HepG2 (cell line): ENCODE results near the gene ONECUT2. TPM values are rescaled to one million over a fixed set of nuclear protein-coding genes. Genes with fewer than 3 reads are reported as not detected.
A peak's percentile ranks its signal among the peaks of the same experiment; 100 is the strongest.

Experiments
- BCL6 ChIP-seq: IDR thresholded peaks from 2 replicates; pipeline ENCODE4 v1.6.1; 2016; ENCODE audit warnings: missing genetic modification reagents, missing compliant biosample characterization
- BRD4 ChIP-seq: sonication (generic); formaldehyde crosslinking; IDR thresholded peaks from 2 replicates; pipeline ENCODE4 v1.4.0; 2020; ENCODE audit warnings: missing genetic modification reagents
- ETV5 ChIP-seq: IDR thresholded peaks from 2 replicates; pipeline ENCODE4 v1.6.1; 2018; ENCODE audit warnings: missing biosample characterization, missing genetic modification reagents, inconsistent platforms, borderline replicate concordance
- GABPB1 ChIP-seq: IDR thresholded peaks from 2 replicates; pipeline ENCODE4 v1.6.1; 2016; ENCODE audit warnings: mild to moderate bottlenecking, missing genetic modification reagents, moderate library complexity, missing compliant biosample characterization
- HDAC6 ChIP-seq: fragments of 200-600 bp; sonication (generic); IDR thresholded peaks from 2 replicates; pipeline ENCODE4 v1.7.0; 2017; ENCODE audit warnings: mild to moderate bottlenecking, antibody characterized with exemption, low read length, low read depth
- KMT2A ChIP-seq: sonication (generic); formaldehyde crosslinking; IDR thresholded peaks from 2 replicates; pipeline ENCODE4 v1.4.0; 2020; ENCODE audit warnings: missing genetic modification reagents
- MAZ ChIP-seq, 2 experiments: sonication (generic) in 1 of 2; formaldehyde crosslinking in 1 of 2; IDR thresholded peaks; 2 replicates each; pipeline versions ENCODE4 v1.5.0 to v1.6.1; 2012 to 2020; ENCODE audit warnings: low read depth in 2 of 2, mild to moderate bottlenecking in 2 of 2, borderline replicate concordance in 1 of 2, improper control_type of control experiment in 1 of 2, low read length in 1 of 2, missing genetic modification reagents in 1 of 2, moderate library complexity in 1 of 2
- MEIS2 ChIP-seq: sonication (generic); formaldehyde crosslinking; IDR thresholded peaks from 2 replicates; pipeline ENCODE4 v1.9.0; 2021; ENCODE audit warnings: mild to moderate bottlenecking, missing genetic modification reagents
- NFKB2 ChIP-seq: sonication (generic); formaldehyde crosslinking; IDR thresholded peaks from 2 replicates; pipeline ENCODE4 v1.4.0; 2020; ENCODE audit warnings: missing genetic modification reagents, borderline replicate concordance
- NFYB ChIP-seq: sonication (generic); formaldehyde crosslinking; IDR thresholded peaks from 2 replicates; pipeline ENCODE4 v1.4.0; 2020; ENCODE audit warnings: missing genetic modification reagents
- RARA ChIP-seq: IDR thresholded peaks from 2 replicates; pipeline ENCODE4 v1.6.1; 2016; ENCODE audit warnings: missing genetic modification reagents, missing compliant biosample characterization
- RXRB ChIP-seq: IDR thresholded peaks from 2 replicates; pipeline ENCODE4 v1.6.1; 2016; ENCODE audit warnings: borderline replicate concordance, missing genetic modification reagents, missing compliant biosample characterization
- SALL2 ChIP-seq: sonication (generic); formaldehyde crosslinking; IDR thresholded peaks from 2 replicates; pipeline ENCODE4 v1.8.1; 2023; ENCODE audit warnings: mild to moderate bottlenecking, missing genetic modification reagents, inconsistent platforms
- SP5 ChIP-seq: IDR thresholded peaks from 2 replicates; pipeline ENCODE4 v1.6.1; 2016; ENCODE audit warnings: low read depth, borderline replicate concordance
- SRY ChIP-seq: sonication (generic); formaldehyde crosslinking; IDR thresholded peaks from 2 replicates; pipeline ENCODE4 v1.8.0; 2022; ENCODE audit warnings: mild to moderate bottlenecking, missing genetic modification reagents
- TAF1 ChIP-seq: sonication (generic); formaldehyde crosslinking; IDR thresholded peaks from 2 replicates; pipeline ENCODE4 v1.4.0; 2020; ENCODE audit warnings: missing genetic modification reagents
- TEAD3 ChIP-seq: optimal IDR thresholded peaks from 2 replicates; pipeline ENCODE3; 2016; ENCODE audit warnings: borderline replicate concordance
- ZFY ChIP-seq: sonication (generic); formaldehyde crosslinking; IDR thresholded peaks from 2 replicates; pipeline ENCODE4 v1.4.0; 2020; ENCODE audit warnings: missing genetic modification reagents
- ZNF768 ChIP-seq: sonication (generic); formaldehyde crosslinking; IDR thresholded peaks from 2 replicates; pipeline ENCODE4 v1.4.0; 2020; ENCODE audit warnings: missing genetic modification reagents
- ZNF891 ChIP-seq: sonication (generic); formaldehyde crosslinking; IDR thresholded peaks from 2 replicates; pipeline ENCODE4 v1.5.0; 2020; ENCODE audit warnings: mild to moderate bottlenecking, missing genetic modification reagents
- polyA plus RNA-seq, 8 experiments: library from polyadenylated mRNA; depleted of rRNA in 3 of 8; stranded (reverse) in 7 of 8; unstranded in 1 of 8; fragments of >200 nt; fragmentation: Illumina TruSeq in 4 of 8; extraction: Trizol in 4 of 8; gene quantifications; 2 replicates each; pipeline versions ENCODE4 v1.2.1 to v1.2.3, GENCODE V29; 2011 to 2016; ENCODE audit warnings: low read depth in 4 of 8, missing spikeins in 1 of 8, mixed read lengths in 1 of 8; ENCODE audit not compliant: insufficient read depth in 1 of 8
- total RNA-seq, 5 experiments: library from RNA; depleted of rRNA; stranded (reverse); fragments of >200 nt; fragmentation: Illumina TruSeq; extraction: Trizol; gene quantifications; 2 replicates each; pipeline ENCODE4 v1.2.3, GENCODE V29; 2016; ENCODE audit warnings: low read depth in 1 of 5
- TF ChIP-seq, protein P1 (sequence below): sonication (generic); formaldehyde crosslinking; IDR thresholded peaks from 2 replicates; pipeline ENCODE4 v1.5.1; 2020; ENCODE audit warnings: missing genetic modification reagents, mild to moderate bottlenecking, borderline replicate concordance
- TF ChIP-seq, protein P2 (sequence below): sonication (generic); formaldehyde crosslinking; IDR thresholded peaks from 2 replicates; pipeline ENCODE4 v1.4.0; 2020; ENCODE audit warnings: missing genetic modification reagents
- TF ChIP-seq, protein P3 (sequence below): sonication (generic); formaldehyde crosslinking; IDR thresholded peaks from 2 replicates; pipeline ENCODE4 v1.8.1; 2023; ENCODE audit warnings: mild to moderate bottlenecking, moderate library complexity, missing genetic modification reagents
- TF ChIP-seq, protein P4 (sequence below): sonication (generic); formaldehyde crosslinking; IDR thresholded peaks from 2 replicates; pipeline ENCODE4 v1.8.1; 2022; ENCODE audit warnings: low read depth, mild to moderate bottlenecking, missing genetic modification reagents

The ONECUT2 gene
- total and polyA plus RNA-seq, 2 of the 13 experiments (the other 11 are each of a cell fraction or from before 2014, with no cell fraction given) = 3.0 to 3.2 TPM

DNA sequence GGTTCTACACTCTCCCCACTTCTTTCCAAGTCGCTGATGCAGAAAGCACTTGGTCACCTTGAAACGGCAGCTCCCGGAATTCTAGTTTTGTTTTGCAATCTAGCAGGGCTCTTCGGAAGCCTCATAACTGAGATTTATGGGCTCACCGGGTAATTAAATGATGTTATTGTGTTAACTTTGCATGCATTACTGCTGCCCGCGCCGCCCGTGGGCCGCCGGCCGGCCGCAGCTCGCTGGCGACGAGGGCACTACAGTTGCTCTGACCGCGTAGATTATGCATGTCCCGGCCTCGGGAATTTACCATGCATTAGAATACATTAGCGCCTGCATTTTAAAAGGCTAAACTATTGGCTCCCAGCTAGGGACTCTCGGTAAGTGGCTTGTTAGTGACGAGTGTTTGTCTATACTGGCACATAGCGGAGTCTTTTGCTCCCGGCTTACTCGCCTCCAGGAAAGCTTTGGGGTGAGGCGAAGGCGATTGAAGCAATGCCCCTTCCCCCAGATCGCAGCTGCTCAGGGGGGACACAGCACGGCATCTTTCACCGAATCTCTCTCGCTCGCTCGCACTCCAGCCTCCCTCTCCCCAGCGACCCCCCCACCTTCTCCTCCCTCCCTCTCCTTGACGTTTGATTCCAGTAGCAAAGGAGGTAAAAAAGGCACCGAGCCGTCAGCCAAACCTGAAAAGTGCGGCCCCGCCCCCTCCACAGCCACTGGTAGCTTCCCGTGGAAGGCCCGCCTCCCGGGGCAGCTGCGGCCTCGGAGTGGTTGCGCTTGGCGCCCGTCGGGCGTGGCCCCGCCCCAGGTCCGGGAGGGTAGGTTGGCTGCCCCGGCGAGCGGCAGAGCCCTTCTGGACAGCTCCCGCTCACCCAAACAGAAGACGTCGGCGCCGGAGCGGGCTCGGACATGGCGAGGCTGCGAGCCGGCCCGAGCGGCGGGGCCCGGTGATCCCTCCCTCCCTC lies at the start of gene ONECUT2 (continued):
- TF ChIP-seq SRY (CRISPR knock-in tag) (peak; percentile 23; the same call in 1 of the 2 replicates), ZNF768 (peak; percentile 24; the same call in 1 of the 2 replicates), TEAD3 (CRISPR knock-in tag) (peak; percentile 48), ZFY (peak; percentile 37), MEIS2 (CRISPR knock-in tag) (peak; percentile 57; the same call in 1 of the 2 replicates), GABPB1 (peak; percentile 85), SALL2 (peak; percentile 80), NFKB2 (peak; percentile 56; the same call in 1 of the 2 replicates), ZNF891 (0 out of 2 replicates have a peak, but pooled peaks have one; percentile 22), MAZ (IDR thresholded peaks at IDR 0.05; ENCODE audit: borderline replicate concordance, low read depth, low read length) (0 out of 2 replicates have a peak, but pooled peaks have one; percentile 17), MAZ (CRISPR knock-in tag; IDR thresholded peaks at IDR 0.05; ENCODE audit: low read depth) (peak; percentile 19; the same call in 1 of the 2 replicates), BRD4 (CRISPR knock-in tag) (no peak), HDAC6 (no peak), BCL6 (peak; percentile 51), TAF1 (CRISPR knock-in tag) (peak; percentile 70; the same call in 1 of the 2 replicates), RXRB (CRISPR knock-in tag) (0 out of 2 replicates have a peak, but pooled peaks have one; percentile 13), RARA (CRISPR knock-in tag) (peak; percentile 7; the same call in 1 of the 2 replicates), KMT2A (peak; percentile 73), ETV5 (CRISPR knock-in tag) (peak; percentile 10; the same call in 1 of the 2 replicates), NFYB (CRISPR knock-in tag) (peak; percentile 96), SP5 (CRISPR knock-in tag) (peak; percentile 41; the same call in 1 of the 2 replicates)
- TF ChIP-seq, protein P1, sequence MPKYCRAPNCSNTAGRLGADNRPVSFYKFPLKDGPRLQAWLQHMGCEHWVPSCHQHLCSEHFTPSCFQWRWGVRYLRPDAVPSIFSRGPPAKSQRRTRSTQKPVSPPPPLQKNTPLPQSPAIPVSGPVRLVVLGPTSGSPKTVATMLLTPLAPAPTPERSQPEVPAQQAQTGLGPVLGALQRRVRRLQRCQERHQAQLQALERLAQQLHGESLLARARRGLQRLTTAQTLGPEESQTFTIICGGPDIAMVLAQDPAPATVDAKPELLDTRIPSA (CRISPR knock-in tag) = no peak
- TF ChIP-seq, protein P2, sequence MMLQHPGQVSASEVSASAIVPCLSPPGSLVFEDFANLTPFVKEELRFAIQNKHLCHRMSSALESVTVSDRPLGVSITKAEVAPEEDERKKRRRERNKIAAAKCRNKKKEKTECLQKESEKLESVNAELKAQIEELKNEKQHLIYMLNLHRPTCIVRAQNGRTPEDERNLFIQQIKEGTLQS (CRISPR knock-in tag) = no peak
- TF ChIP-seq, protein P3, sequence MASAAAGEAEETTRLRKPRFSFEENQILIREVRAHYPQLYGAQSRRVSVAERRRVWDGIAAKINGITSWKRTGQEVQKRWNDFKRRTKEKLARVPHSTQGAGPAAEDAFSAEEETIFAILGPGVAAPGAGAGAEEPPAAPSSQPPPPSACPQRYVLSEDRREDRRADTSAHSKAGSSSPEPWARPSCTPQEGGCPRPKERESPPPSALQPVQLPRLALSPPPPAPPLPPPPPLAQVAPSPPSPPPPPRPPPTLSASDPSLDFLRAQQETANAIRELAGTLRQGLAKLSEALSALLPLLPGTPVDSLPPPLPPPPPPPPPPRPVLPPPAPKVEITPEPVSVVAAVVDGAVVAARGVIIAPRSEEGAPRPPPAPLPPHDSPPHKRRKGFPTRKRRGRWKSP = peak; percentile 66; the same call in 1 of the 2 replicates
- TF ChIP-seq, protein P4, sequence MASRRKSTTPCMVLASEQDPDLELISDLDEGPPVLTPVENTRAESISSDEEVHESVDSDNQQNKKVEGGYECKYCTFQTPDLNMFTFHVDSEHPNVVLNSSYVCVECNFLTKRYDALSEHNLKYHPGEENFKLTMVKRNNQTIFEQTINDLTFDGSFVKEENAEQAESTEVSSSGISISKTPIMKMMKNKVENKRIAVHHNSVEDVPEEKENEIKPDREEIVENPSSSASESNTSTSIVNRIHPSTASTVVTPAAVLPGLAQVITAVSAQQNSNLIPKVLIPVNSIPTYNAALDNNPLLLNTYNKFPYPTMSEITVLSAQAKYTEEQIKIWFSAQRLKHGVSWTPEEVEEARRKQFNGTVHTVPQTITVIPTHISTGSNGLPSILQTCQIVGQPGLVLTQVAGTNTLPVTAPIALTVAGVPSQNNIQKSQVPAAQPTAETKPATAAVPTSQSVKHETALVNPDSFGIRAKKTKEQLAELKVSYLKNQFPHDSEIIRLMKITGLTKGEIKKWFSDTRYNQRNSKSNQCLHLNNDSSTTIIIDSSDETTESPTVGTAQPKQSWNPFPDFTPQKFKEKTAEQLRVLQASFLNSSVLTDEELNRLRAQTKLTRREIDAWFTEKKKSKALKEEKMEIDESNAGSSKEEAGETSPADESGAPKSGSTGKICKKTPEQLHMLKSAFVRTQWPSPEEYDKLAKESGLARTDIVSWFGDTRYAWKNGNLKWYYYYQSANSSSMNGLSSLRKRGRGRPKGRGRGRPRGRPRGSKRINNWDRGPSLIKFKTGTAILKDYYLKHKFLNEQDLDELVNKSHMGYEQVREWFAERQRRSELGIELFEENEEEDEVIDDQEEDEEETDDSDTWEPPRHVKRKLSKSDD = no peak
